HFF-Myc (cell line): ENCODE data around the gene SLK.
A peak's percentile ranks its signal among the peaks of the same experiment; 100 is the strongest.

ENCODE experiments used
- DNase-seq: peaks from one replicate; pipeline ENCODE4 v3.0.0-alpha.2; 2011; ENCODE audit warnings: low read depth; ENCODE audit errors: extremely low read depth
- H3K4me3 ChIP-seq: replicated peaks from 2 replicates; pipeline ENCODE4 v1.5.1; 2011; ENCODE audit warnings: low read depth, mild to moderate bottlenecking, control low read depth, low read length
- CTCF ChIP-seq: IDR thresholded peaks from 2 replicates; pipeline ENCODE4 v1.5.1; 2012; ENCODE audit warnings: mild to moderate bottlenecking, low read depth, low read length, control low read depth; ENCODE audit errors: missing control alignments

The SLK gene

GRCh38 chr10:104040382-104040781 is 73.4 kb downstream of the SLK start:
- DNase-seq, result no peak
- TF ChIP-seq CTCF, result no peak
- H3K4me3 ChIP-seq, result no peak overlapping the region

- H3K4me3 ChIP-seq, result no peak overlapping the region
- no peak for DNase-seq
- no peak for TF ChIP-seq CTCF
Observed at GRCh38 chr10:104040862-104041789, 74.2 kb downstream of the SLK start.

GRCh38 chr10:104041891-104042535 is 75.1 kb downstream of the SLK start:
- TF ChIP-seq CTCF, result no peak

DNA sequence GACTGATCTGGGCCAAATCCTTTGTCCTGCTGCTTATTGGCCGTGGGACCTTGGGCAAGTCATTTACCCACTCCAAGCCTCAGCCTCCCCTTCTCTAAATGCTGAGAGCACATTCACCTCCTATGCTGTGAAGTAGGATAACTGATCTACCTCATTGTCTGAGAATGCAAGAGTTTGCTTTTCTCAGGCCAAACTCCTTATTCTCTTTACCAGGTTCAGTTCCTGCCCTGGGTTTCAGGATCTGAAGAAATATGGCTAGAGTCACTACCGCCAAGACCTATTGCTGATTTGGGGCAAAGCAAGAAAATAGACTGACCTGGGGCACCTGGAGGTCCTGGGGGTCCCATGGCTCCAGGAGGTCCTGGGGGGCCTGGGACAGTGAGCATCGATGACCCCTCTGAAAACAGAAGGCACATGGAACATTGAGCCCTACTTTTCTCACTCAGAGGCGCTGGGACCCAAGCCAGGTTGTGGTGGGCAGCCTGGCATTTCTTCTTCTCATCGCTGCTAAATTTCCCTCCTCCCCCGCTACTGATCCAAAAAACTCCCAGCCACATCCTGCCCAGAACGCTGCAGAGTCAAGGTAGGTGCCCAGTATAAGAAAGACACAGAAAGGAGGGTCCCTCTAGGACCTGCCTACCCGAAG is 76.4 kb downstream of the SLK start:
- TF ChIP-seq CTCF, result no peak
- no peak for DNase-seq
- no peak overlapping the region for H3K4me3 ChIP-seq

More at GRCh38 chr10:104041891-104042535, 75.1 kb downstream of the SLK start:
- H3K4me3 ChIP-seq, result no peak overlapping the region
- no peak for DNase-seq

GRCh38 chr10:104043854-104044253 is 76.9 kb downstream of the SLK start:
- no peak for TF ChIP-seq CTCF
- H3K4me3 ChIP-seq, result no peak overlapping the region
- no peak for DNase-seq

- peak; percentile 70 for TF ChIP-seq CTCF
- DNase-seq, result peak; percentile 21
- H3K4me3 ChIP-seq, result no peak overlapping the region
Observed at GRCh38 chr10:104045151-104046089, 78.5 kb downstream of the SLK start.
